ENCODE results near the gene ICAM3.
"Not testable (repeated sequence)": the region's sequence is repeated elsewhere in the genome, so short reads cannot be mapped to it uniquely, and the experiment has no call there.

The ICAM3 gene

GRCh38 chr19:10339380-10339960 is at the start of gene ICAM3:
TSS of gene ICAM3 (minus strand) at chr19:10339624. CDS start at chr19:10339614, 10 bp downstream.
- peak; percentile 46 to 66 for DNase-seq (ENCODE audit: low read depth in 2 of 2)

- peak; percentile 57 to 85 for DNase-seq (ENCODE audit: low read depth in 2 of 2)
Observed at GRCh38 chr19:10388957-10389356, 49.5 kb upstream of the ICAM3 start.

GRCh38 chr19:10384580-10384979 is 45.2 kb upstream of the ICAM3 start:
- DNase-seq (ENCODE audit: low read depth in 2 of 2), result no peak

- not testable (repeated sequence) for DNase-seq (ENCODE audit: low read depth in 2 of 2)
Observed at GRCh38 chr19:10383223-10383499, 43.7 kb upstream of the ICAM3 start.

GRCh38 chr19:10380313-10381102 is 41.1 kb upstream of the ICAM3 start, which contains the start of gene TYK2:
TSS of gene TYK2 (minus strand) at chr19:10380572. CDS start at chr19:10378406, 2,166 bp downstream.
- DNase-seq (ENCODE audit: low read depth in 2 of 2), result peak; percentile 86 to 97

- DNase-seq (ENCODE audit: low read depth in 2 of 2), result no peak
Observed at GRCh38 chr19:10379880-10380312, 40.5 kb upstream of the ICAM3 start.

- DNase-seq (ENCODE audit: low read depth in 2 of 2), result no peak
Observed at GRCh38 chr19:10378124-10378523, 38.7 kb upstream of the ICAM3 start.

GRCh38 chr19:10377140-10377640 is 37.8 kb upstream of the ICAM3 start:
- not testable (repeated sequence) for DNase-seq (ENCODE audit: low read depth in 2 of 2)

- no peak for DNase-seq (ENCODE audit: low read depth in 2 of 2)
Observed at GRCh38 chr19:10374931-10375330, 35.5 kb upstream of the ICAM3 start.

- no peak for DNase-seq (ENCODE audit: low read depth in 2 of 2)
Observed at GRCh38 chr19:10372690-10373089, 33.3 kb upstream of the ICAM3 start.

GRCh38 chr19:10368101-10368803 is 28.8 kb upstream of the ICAM3 start:
- DNase-seq (ENCODE audit: low read depth in 2 of 2), result no peak

GRCh38 chr19:10366950-10367512 is 27.6 kb upstream of the ICAM3 start:
- not testable (repeated sequence) for DNase-seq (ENCODE audit: low read depth in 2 of 2)

GRCh38 chr19:10365518-10365917 is 26.1 kb upstream of the ICAM3 start:
- no peak for DNase-seq (ENCODE audit: low read depth in 2 of 2)

- DNase-seq (ENCODE audit: low read depth in 2 of 2), result no peak
Observed at GRCh38 chr19:10364644-10365043, 25.2 kb upstream of the ICAM3 start.

- DNase-seq (ENCODE audit: low read depth in 2 of 2), result no peak
Observed at GRCh38 chr19:10363789-10364281, 24.4 kb upstream of the ICAM3 start.

- DNase-seq (ENCODE audit: low read depth in 2 of 2), result no peak
Observed at GRCh38 chr19:10362259-10362658, 22.8 kb upstream of the ICAM3 start.

- no peak for DNase-seq (ENCODE audit: low read depth in 2 of 2)
Observed at GRCh38 chr19:10361569-10362011, 22.2 kb upstream of the ICAM3 start.

- no peak for DNase-seq (ENCODE audit: low read depth in 2 of 2)
Observed at GRCh38 chr19:10356431-10356830, 17.0 kb upstream of the ICAM3 start.

- peak in 1 of 2 experiments; percentile 44 for DNase-seq (ENCODE audit: low read depth in 2 of 2)
Observed at GRCh38 chr19:10353793-10354391, 14.5 kb upstream of the ICAM3 start.

GRCh38 chr19:10352764-10353671 is 13.6 kb upstream of the ICAM3 start:
- no peak for DNase-seq (ENCODE audit: low read depth in 2 of 2)
